NCI-H2196 treated with DMSO at 0.1 percent for 48 hours (cell line): Measurements from ENCODE around the gene P2RY1.

ENCODE experiments used
- DNase-seq: peaks from one replicate; lab custom pipeline; 2025; ENCODE audit not compliant: unreplicated experiment; lab: John Stamatoyannopoulos, UW

P2RY1 gene, protein sequence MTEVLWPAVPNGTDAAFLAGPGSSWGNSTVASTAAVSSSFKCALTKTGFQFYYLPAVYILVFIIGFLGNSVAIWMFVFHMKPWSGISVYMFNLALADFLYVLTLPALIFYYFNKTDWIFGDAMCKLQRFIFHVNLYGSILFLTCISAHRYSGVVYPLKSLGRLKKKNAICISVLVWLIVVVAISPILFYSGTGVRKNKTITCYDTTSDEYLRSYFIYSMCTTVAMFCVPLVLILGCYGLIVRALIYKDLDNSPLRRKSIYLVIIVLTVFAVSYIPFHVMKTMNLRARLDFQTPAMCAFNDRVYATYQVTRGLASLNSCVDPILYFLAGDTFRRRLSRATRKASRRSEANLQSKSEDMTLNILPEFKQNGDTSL

DNA sequence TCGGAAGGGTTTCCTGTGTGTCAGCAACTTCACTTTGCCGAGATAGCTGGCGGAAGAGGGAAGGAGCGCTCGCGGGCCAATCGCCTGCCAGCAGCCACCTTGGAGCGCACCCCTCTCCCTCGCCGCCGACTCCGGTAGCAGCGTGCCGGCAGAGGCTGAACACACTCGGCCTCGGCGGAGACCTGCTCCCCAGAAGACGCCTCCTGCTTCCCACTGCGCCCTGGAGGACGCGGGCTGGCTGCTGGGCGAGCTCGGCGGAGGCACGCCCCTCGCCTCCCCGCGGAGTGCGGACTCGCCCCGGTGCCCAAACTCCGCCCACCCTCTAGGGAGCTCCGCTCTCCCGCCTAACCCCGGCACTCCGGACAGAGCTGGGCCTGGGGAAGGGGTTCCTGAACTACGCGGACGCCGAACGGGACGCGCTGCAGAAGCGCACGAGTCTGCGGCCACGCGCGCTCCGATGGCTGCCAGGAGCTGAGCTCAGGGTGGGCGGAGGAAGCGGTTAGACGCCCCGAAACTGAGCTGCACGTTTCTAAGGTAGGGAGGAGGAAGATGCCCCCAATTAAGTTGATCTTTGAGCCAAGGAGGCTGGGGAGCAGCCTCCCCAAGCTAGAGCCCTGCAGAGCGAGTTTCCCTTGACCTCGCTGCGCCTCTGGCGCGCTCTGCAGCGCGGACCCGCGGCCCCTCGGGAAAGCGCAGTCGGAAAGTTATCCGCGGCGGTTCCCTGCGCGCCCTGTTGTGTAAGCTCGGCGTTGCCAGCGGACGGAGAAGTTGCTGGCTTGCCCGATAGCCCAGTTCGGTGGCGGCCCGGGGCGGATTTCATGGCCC is at the start of gene P2RY1:
P2RY1 (plus strand) TSS at position 356 of the 825 bp plus-strand sequence. CDS start 652 bp downstream, outside the sequence.
- no peak for DNase-seq

GRCh38 chr3:152786977-152787681 is 47.8 kb upstream of the P2RY1 start:
- no peak for DNase-seq

DNA sequence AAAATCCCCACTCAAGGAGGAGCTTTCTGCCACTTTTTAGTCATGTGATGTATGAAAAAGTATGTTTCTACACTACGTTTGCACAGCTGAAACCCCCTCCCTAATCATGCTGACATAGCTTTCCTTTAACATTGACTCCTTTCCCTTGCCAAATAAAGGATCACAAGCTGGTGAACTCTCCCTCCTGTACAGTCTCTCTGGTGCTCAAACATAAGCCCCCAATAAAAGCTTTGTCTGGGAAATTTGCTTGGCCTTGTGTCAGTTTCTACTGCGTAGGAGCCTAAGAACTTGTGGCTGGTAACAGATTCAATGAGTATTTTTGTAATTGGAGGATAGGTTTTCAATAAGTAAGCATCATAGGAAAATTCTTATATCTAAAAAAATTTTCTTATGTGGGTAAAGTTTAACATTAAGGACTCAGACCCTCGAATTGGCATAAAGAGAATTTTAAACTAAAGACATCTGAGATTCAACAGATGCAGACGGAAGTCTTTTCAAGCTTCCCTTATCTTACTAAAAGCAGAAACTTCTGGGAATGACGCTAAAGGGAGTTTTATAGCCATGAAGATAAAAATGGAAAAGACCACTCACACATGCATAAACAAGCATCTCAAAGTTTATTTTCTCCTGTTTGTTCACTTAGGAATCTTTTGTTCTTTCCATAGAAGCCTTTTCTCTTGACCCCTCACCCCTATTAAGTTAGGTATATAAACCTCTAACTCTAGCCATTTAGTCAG is 44.1 kb upstream of the P2RY1 start:
- no peak for DNase-seq

GRCh38 chr3:152793969-152794368 is 41.0 kb upstream of the P2RY1 start:
- no peak for DNase-seq

DNA sequence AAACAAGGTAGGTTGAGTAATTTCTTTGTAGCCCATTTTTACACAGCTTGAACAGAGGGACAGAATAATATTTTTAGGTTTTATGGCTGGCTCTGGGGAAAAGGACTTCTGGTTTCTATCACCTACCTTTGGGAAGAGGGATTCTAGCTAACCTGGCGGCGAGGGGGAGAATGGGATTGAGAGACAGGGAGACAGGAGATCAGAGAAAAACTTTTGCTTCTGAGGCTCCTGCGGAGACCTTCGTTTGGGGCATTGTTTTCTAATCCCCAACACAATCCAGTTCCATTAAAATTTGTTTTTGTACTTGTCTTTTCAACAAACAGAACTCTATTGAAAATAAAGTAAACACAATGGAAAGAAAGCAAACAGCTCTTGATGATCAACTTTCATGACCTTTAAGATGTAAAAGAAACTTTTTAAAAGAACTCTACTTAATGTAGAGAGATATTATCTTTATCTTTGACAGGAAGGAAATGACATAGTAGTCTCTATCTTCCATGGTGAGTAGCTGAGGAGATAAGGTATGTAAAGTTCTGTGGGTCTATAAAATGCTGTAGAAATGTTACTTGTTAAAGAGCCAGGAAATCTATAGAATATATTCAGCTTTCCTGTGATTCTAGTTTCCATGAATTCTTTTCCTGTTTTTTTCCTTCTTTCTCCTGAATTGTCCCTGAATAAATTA is 37.0 kb upstream of the P2RY1 start:
- DNase-seq, result no peak

DNA sequence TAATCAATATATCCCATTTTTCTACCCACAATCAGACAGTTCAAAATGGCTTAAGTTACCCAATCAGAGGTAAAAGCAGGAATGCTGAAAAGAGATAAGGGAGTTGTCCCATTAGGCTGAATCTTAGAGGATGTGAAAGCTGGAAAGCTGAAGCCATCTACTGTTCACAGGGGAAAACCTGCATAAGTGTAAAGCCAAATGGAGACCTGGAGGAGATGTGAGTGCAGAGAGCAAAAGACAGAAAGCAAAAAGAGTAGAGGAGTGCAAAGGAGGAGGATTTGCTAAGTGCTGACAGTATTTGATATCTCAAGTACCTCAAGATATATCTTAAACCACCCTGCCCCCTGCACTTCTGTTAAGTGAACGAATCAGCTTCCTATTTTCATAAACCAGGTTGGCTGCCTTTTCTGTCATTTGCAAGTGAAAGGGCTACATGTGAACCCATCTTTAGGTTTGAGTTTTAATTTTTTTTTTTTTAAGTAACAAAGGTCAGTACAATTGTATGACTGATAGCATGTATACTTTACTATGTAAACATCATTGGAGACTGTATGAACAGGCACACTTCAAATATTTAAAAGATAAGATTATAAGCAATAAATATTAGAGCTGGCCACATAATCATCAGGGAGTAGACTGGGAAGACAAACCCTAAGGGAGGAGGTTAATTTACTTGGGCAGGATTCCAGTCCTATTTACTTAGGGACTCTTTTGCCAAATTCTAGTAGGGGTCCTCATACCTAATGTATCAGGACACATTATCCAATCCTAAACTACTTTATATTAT is 22.8 kb upstream of the P2RY1 start:
- DNase-seq, result no peak

DNA sequence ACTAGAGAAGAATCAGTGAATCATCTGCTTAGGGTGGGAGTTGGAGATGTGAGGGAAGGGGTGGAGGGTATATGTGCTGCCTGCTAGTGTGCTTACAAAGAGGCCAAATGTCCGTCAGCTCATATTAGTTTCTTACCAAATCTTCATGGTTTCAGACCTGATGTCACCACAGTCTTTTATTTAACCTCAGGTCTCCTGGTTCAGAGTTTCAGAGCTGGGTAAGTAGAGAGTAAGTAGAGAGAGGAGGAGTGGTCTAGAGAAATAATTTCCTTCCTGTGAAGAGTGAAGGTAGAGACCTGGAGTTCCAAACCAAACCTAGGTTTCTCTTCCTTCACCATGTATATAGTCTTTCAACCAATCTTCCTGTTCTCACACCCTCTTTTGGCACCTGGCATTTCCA is 17.5 kb upstream of the P2RY1 start:
- DNase-seq, result no peak

DNA sequence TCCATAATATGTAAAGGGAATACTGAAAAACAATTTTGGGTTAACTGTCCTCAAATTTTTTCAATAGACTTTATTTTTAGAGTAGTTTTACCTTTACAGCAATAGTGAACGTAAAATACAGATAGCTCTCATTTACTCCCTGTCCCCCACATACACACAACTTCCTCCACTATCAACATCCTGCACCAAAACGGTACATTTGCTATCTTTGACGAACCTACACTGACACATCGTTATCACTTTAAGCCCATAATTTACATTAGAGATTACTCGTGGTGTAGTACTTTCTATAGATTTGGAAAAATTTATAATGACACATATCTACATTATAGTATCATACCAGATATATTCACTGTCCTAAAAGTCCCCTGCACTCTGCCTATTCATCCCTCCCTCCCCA is 16.9 kb upstream of the P2RY1 start:
- DNase-seq, result no peak

DNA sequence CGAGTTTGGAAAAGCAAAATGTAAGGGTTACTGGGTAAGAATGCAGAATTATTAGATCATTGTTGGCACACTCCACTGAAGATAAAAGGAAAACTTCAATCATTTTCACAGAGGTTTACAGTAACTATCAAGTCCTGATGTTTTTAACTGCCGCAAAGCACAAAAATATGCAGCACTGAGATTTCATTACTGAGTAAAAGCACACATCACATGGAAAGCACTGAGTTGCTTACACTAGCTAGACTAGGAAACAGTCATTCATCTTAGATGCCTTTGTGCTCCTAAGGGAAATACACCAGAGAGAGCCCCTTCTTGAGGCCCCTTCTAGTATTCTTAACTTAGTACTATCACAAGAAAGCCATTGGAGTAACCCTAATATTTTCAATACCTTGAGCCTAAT is 11.8 kb upstream of the P2RY1 start:
- no peak for DNase-seq

GRCh38 chr3:152823781-152824180 is 11.2 kb upstream of the P2RY1 start:
- no peak for DNase-seq

DNA sequence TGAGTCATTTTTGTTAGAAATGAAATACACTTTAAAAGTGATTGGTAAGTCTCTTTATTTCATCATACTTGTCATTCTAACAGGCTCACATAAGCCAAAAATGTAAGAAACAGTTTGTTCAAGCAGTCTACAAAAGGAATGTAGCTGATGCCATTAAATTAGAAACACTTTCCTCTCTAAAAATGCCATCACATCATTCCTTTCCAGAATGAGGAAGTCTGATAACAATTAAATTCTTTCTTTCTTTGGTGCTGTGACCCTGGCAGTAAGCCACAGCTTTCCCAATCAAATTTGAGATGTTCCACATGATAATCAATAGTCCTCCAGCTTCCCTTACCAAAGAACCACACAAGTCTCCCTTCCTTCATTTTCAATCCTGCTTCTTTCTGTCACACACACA is 9.4 kb upstream of the P2RY1 start:
- DNase-seq, result no peak

DNA sequence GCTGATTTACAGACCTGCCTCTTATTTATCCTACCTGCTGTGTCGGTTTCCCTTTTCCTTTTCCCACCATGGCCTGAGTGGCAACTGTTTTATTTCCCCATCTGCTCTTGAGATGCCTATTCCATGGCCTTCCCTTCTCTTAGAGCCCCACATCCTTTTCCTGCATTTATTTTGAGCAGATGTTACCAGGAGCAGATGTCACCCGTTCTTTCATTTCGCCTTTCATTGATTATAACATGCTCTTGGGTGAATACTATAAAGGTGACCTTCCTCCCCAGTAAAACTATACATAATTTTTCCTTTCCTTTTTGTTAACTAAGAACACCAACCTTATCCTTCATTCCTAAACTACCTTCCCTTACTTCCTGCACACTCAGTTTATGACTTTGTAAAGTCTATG is 8.5 kb upstream of the P2RY1 start:
- DNase-seq, result no peak

GRCh38 chr3:152827313-152827712 is 7.6 kb upstream of the P2RY1 start:
- DNase-seq, result no peak

GRCh38 chr3:152828075-152828840 is 6.7 kb upstream of the P2RY1 start:
- no peak for DNase-seq

DNA sequence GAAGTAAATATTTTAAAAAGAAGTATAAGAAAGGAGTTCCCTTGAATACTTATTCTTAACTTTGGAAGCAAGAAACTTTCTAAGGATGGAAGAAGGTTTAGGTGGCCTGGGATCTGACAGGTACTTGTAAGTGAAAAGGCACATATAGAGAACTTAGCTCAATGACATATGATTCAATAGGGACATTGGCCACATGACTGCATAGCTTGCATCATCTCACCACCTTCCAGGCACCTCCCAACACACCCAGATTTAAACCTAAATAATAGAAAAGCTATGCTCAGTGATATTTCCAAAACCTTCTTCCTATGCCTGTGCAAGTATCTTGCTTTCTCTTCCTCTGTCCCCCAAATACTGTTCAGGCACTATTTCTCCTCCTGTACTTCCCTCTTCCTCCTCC is 4.7 kb upstream of the P2RY1 start:
- DNase-seq, result no peak

DNA sequence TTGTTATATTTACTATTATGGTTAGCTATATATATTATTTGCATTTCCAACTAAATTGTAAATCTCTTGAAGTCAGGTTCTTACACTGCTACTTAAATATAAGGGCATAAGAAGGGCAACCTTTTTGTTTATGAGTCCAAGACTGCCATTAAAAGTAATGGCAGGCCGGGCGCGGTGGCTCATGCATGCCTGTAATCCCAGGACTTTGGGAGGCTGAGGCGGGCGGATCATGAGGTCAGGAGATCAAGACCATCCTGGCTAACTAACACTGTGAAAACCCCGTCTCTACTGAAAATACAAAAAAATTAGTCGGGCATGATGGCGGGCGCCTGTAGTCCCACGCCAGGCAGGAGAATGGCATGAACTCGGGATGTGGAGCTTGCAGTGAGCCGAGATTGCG is 2.9 kb upstream of the P2RY1 start:
- DNase-seq, result no peak

- no peak for DNase-seq
These were observed 1.8 kb upstream of the P2RY1 start for GRCh38 chr3:152833089-152833488.

- no peak for DNase-seq
These were observed 648 bp upstream of the P2RY1 start for GRCh38 chr3:152834191-152834775.
